IMR-90 (cell line): Measurements from ENCODE around the gene KRT6C.

Experiments used
- BHLHE40 ChIP-seq: fragments of 150-350 bp; IDR thresholded peaks from 2 replicates; pipeline ENCODE4 v1.6.1; 2016; ENCODE audit warnings: mild to moderate bottlenecking, low read depth, low read length
- CHD1 ChIP-seq: IDR thresholded peaks from 2 replicates; pipeline ENCODE4 v1.6.1; 2012; ENCODE audit warnings: low read depth, low read length, improper control_type of control experiment
- FOS ChIP-seq: fragments of 150-350 bp; IDR thresholded peaks from 2 replicates; pipeline ENCODE4 v1.6.1; 2016; ENCODE audit warnings: low read depth, low read length
- MAFK ChIP-seq: IDR thresholded peaks from 2 replicates; pipeline ENCODE4 v1.6.1; 2012; ENCODE audit warnings: low read depth, low read length, improper control_type of control experiment
- MAZ ChIP-seq: IDR thresholded peaks from 2 replicates; pipeline ENCODE4 v1.6.1; 2012; ENCODE audit warnings: low read depth, mild to moderate bottlenecking, low read length, improper control_type of control experiment, moderate library complexity, borderline replicate concordance
- MXI1 ChIP-seq: IDR thresholded peaks from 2 replicates; pipeline ENCODE4 v1.6.1; 2012; ENCODE audit warnings: low read depth, mild to moderate bottlenecking, low read length, moderate library complexity, borderline replicate concordance
- NFE2L2 ChIP-seq: fragments of 150-350 bp; IDR thresholded peaks from 2 replicates; pipeline ENCODE4 v1.6.1; 2016; ENCODE audit warnings: low read depth, mild to moderate bottlenecking, low read length
- POLR2A ChIP-seq: IDR thresholded peaks from 2 replicates; pipeline ENCODE4 v1.6.1; 2012; ENCODE audit warnings: mild to moderate bottlenecking, low read depth, low read length
- RAD21 ChIP-seq: IDR thresholded peaks from 2 replicates; pipeline ENCODE4 v1.6.1; 2012; ENCODE audit warnings: low read length, improper control_type of control experiment
- RFX5 ChIP-seq: IDR thresholded peaks from 2 replicates; pipeline ENCODE4 v1.8.0; 2012; ENCODE audit warnings: low read depth, mild to moderate bottlenecking, low read length, moderate library complexity
- SMC3 ChIP-seq: fragments of 150-350 bp; IDR thresholded peaks from 2 replicates; pipeline ENCODE4 v1.6.1; 2016; ENCODE audit warnings: low read depth, mild to moderate bottlenecking, antibody characterized with exemption, low read length, moderate library complexity
- USF2 ChIP-seq: fragments of 150-350 bp; IDR thresholded peaks from 2 replicates; pipeline ENCODE4 v1.6.1; 2017; ENCODE audit warnings: mild to moderate bottlenecking, antibody characterized with exemption, low read length, low read depth
- TF ChIP-seq, protein P1 (sequence below): conservative IDR thresholded peaks from 2 replicates; pipeline ENCODE4 v1.5.1; 2012; ENCODE audit warnings: mild to moderate bottlenecking, low read depth, low read length, improper control_type of control experiment

DNA sequence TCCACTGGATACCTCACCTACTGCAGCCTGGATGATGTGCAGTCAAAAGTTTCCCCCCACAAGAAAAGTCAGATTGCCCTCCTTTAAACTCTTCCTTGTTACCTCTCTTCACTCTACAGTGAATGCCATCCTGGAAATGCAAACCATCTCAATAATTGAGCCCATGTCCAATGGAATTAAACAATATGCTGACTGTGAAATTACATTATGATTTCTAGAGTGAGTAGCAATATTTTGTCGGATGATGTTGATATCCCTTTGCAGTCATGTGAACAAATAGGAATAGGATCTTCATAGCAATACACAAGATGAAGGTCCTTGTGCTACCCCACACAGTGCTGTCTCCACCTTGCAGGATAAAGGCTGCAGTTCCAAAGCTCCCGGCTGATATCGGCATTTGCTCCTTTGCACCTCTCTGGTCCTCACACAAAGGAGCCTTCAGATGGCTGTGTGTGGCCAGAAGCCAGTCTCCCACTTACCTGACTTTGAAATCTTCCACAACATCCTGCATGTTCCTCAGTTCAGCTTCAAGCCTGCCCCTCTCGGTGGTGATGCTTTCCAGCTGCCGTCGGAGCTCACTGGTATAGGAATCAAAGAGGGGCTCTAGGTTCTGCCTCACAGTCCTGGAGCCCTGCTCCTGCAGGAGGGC is 40.9 kb downstream of the KRT6C start:
- TF ChIP-seq MAFK (no peak), USF2 (no peak), NFE2L2 (no peak), POLR2A (no peak), FOS (no peak), CHD1 (no peak), RAD21 (no peak), MAZ (no peak), RFX5 (no peak), BHLHE40 (no peak), SMC3 (no peak), MXI1 (no peak)
- TF ChIP-seq, protein P1, sequence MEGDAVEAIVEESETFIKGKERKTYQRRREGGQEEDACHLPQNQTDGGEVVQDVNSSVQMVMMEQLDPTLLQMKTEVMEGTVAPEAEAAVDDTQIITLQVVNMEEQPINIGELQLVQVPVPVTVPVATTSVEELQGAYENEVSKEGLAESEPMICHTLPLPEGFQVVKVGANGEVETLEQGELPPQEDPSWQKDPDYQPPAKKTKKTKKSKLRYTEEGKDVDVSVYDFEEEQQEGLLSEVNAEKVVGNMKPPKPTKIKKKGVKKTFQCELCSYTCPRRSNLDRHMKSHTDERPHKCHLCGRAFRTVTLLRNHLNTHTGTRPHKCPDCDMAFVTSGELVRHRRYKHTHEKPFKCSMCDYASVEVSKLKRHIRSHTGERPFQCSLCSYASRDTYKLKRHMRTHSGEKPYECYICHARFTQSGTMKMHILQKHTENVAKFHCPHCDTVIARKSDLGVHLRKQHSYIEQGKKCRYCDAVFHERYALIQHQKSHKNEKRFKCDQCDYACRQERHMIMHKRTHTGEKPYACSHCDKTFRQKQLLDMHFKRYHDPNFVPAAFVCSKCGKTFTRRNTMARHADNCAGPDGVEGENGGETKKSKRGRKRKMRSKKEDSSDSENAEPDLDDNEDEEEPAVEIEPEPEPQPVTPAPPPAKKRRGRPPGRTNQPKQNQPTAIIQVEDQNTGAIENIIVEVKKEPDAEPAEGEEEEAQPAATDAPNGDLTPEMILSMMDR: no peak
